ENCODE results near the gene FBXL14.

DNA sequence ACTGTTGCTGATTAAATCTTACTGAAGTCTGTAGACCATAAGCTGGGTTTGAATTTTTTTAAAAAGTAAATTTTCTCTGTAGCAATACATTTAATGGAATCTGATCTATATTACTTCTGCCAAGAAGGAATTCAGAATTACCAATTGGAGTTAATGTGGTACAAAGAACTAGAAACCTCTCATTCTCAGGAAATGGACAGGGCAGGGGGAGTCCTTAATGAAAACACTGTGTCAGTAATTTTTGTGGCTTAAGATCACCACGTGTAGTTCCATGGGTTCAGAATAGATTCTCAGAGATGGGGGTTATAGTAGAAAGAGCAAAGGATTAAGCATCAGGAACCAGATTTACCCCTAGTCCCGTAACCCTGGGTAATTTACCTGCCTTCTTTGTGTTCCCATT is 30.3 kb downstream of the FBXL14 start:
- TF ChIP-seq EZH2 (IDR thresholded peaks at IDR 0.05; ENCODE audit: low read length, unreplicated experiment) (no peak), CTCF (conservative IDR thresholded peaks at IDR 0.05; ENCODE audit: low read depth, low read length) (no peak), EZH2phosphoT487 (IDR thresholded peaks at IDR 0.05; ENCODE audit: borderline replicate concordance, low read length) (no peak)
